Liver (tissue), 3 donors: ENCODE data around the gene ITGA6.

Experiments used
- EGR1 ChIP-seq, 2 donors: IDR thresholded peaks; 2 replicates each; pipeline ENCODE4 v1.6.1; 2016 to 2018; ENCODE audit warnings: antibody characterized with exemption in 2 of 2, low read depth in 2 of 2
- FOXA1 ChIP-seq: IDR thresholded peaks from 2 replicates; pipeline ENCODE4 v1.6.1; 2016; ENCODE audit warnings: antibody characterized with exemption
- FOXA2 ChIP-seq: IDR thresholded peaks from 2 replicates; pipeline ENCODE4 v1.6.1; 2016; ENCODE audit warnings: antibody characterized with exemption
- GABPA ChIP-seq, 2 donors: IDR thresholded peaks in 1 of 2; conservative IDR thresholded peaks in 1 of 2; 2 replicates each; pipeline ENCODE4 v1.6.1; 2016; ENCODE audit warnings: antibody characterized with exemption in 2 of 2, mild to moderate bottlenecking in 1 of 2, moderate library complexity in 1 of 2
- HNF4A ChIP-seq, 2 donors: conservative IDR thresholded peaks; 2 replicates each; pipeline ENCODE4 v1.6.1; 2016; ENCODE audit warnings: antibody characterized with exemption in 2 of 2, mild to moderate bottlenecking in 2 of 2
- JUND ChIP-seq, 2 donors: IDR thresholded peaks; 2 replicates each; pipeline ENCODE4 v1.6.1; 2016; ENCODE audit warnings: antibody characterized with exemption in 2 of 2
- MAX ChIP-seq: IDR thresholded peaks from 2 replicates; pipeline ENCODE4 v1.6.1; 2016; ENCODE audit warnings: antibody characterized with exemption
- RAD21 ChIP-seq, 2 donors: IDR thresholded peaks; 2 replicates each; pipeline ENCODE4 v1.6.1; 2016; ENCODE audit warnings: antibody characterized with exemption in 2 of 2, mild to moderate bottlenecking in 2 of 2
- RXRA ChIP-seq, 2 donors: IDR thresholded peaks; 2 replicates each; pipeline ENCODE4 v1.6.1; 2017 to 2018; ENCODE audit warnings: antibody characterized with exemption in 2 of 2, mild to moderate bottlenecking in 1 of 2
- SP1 ChIP-seq: IDR thresholded peaks from 2 replicates; pipeline ENCODE4 v1.6.1; 2018; ENCODE audit warnings: antibody characterized with exemption, mild to moderate bottlenecking
- TAF1 ChIP-seq: conservative IDR thresholded peaks from 2 replicates; pipeline ENCODE4 v1.6.1; 2016; ENCODE audit warnings: antibody characterized with exemption, mild to moderate bottlenecking
- YY1 ChIP-seq: IDR thresholded peaks from 2 replicates; pipeline ENCODE4 v1.6.1; 2016; ENCODE audit warnings: antibody characterized with exemption, mild to moderate bottlenecking
- TF ChIP-seq, protein P1 (sequence below): fragments of 150-350 bp; IDR thresholded peaks from 2 replicates; pipeline ENCODE4 v1.5.1; 2017; ENCODE audit warnings: improper control_type of control experiment, low read depth, low read length; ENCODE audit not compliant: missing input control
- TF ChIP-seq, protein P2 (sequence below): IDR thresholded peaks from 2 replicates; pipeline ENCODE4 v1.6.1; 2016; ENCODE audit warnings: antibody characterized with exemption, mild to moderate bottlenecking
- donor health status: healthy.
- donor health status: healthy.

- TF ChIP-seq JUND (IDR thresholded peaks at IDR 0.05) (no peak), RXRA (IDR thresholded peaks at IDR 0.05) (no peak), MAX (no peak), RAD21 (IDR thresholded peaks at IDR 0.05) (no peak), HNF4A (conservative IDR thresholded peaks at IDR 0.05) (no peak), FOXA1 (no peak), FOXA2 (no peak), YY1 (no peak), SP1 (no peak), TAF1 (no peak), GABPA (IDR thresholded peaks at IDR 0.05 in 1 of 2, conservative IDR thresholded peaks at IDR 0.05 in 1 of 2) (no peak), EGR1 (IDR thresholded peaks at IDR 0.05; ENCODE audit: low read depth in 2 of 2) (no peak)
- TF ChIP-seq, protein P1, sequence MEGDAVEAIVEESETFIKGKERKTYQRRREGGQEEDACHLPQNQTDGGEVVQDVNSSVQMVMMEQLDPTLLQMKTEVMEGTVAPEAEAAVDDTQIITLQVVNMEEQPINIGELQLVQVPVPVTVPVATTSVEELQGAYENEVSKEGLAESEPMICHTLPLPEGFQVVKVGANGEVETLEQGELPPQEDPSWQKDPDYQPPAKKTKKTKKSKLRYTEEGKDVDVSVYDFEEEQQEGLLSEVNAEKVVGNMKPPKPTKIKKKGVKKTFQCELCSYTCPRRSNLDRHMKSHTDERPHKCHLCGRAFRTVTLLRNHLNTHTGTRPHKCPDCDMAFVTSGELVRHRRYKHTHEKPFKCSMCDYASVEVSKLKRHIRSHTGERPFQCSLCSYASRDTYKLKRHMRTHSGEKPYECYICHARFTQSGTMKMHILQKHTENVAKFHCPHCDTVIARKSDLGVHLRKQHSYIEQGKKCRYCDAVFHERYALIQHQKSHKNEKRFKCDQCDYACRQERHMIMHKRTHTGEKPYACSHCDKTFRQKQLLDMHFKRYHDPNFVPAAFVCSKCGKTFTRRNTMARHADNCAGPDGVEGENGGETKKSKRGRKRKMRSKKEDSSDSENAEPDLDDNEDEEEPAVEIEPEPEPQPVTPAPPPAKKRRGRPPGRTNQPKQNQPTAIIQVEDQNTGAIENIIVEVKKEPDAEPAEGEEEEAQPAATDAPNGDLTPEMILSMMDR, result no peak
- TF ChIP-seq, protein P2, sequence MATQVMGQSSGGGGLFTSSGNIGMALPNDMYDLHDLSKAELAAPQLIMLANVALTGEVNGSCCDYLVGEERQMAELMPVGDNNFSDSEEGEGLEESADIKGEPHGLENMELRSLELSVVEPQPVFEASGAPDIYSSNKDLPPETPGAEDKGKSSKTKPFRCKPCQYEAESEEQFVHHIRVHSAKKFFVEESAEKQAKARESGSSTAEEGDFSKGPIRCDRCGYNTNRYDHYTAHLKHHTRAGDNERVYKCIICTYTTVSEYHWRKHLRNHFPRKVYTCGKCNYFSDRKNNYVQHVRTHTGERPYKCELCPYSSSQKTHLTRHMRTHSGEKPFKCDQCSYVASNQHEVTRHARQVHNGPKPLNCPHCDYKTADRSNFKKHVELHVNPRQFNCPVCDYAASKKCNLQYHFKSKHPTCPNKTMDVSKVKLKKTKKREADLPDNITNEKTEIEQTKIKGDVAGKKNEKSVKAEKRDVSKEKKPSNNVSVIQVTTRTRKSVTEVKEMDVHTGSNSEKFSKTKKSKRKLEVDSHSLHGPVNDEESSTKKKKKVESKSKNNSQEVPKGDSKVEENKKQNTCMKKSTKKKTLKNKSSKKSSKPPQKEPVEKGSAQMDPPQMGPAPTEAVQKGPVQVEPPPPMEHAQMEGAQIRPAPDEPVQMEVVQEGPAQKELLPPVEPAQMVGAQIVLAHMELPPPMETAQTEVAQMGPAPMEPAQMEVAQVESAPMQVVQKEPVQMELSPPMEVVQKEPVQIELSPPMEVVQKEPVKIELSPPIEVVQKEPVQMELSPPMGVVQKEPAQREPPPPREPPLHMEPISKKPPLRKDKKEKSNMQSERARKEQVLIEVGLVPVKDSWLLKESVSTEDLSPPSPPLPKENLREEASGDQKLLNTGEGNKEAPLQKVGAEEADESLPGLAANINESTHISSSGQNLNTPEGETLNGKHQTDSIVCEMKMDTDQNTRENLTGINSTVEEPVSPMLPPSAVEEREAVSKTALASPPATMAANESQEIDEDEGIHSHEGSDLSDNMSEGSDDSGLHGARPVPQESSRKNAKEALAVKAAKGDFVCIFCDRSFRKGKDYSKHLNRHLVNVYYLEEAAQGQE, result no peak
These were observed 35.0 kb downstream of the ITGA6 start for GRCh38 chr2:172462373-172462848.
